Measurements from ENCODE around the gene PSMD9. TPM values are rescaled to one million over a fixed set of nuclear protein-coding genes. Genes with fewer than 3 reads are reported as not detected.

PSMD9 gene
- total and polyA plus RNA-seq, 2 experiments from 2014 or later: 32.7 to 36.3 TPM

- peak; percentile 52 for DNase-seq (ENCODE audit: low spot score)
- Mint-ChIP-seq H3K27me3 (ENCODE audit: insufficient read depth, low read depth, poor library complexity) (peaks cover 4% of the 10 kb centered on the region), H3K27ac (no peak overlapping the region), H3K4me1 (peaks cover 10% of the 10 kb centered on the region), H3K36me3 (ENCODE audit: low read depth) (no peaks in the 10 kb centered on the region), H3K4me3 (no peak overlapping the region), H3K9me3 (no peaks in the 10 kb centered on the region)
- H3K36me3 ChIP-seq (ENCODE audit: insufficient read depth): no peaks in the 10 kb centered on the region
- H3K4me3 ChIP-seq: no peak overlapping the region
- H3K27ac ChIP-seq (ENCODE audit: low read depth): no peak overlapping the region
- no peaks in the 10 kb centered on the region for H3K79me2 ChIP-seq (replicated peaks; ENCODE audit: insufficient read depth)
- TF ChIP-seq EZH2phosphoT487 (IDR thresholded peaks at IDR 0.05; ENCODE audit: unreplicated experiment): no peak
- TF ChIP-seq ZNF114 (CRISPR knock-in tag; IDR thresholded peaks at IDR 0.05): no peak
- no peak for TF ChIP-seq ETS1 (IDR thresholded peaks at IDR 0.05)
- TF ChIP-seq ZNF331 (CRISPR knock-in tag; IDR thresholded peaks at IDR 0.05; ENCODE audit: low read depth): no peak
- TF ChIP-seq JUNB (IDR thresholded peaks at IDR 0.05; ENCODE audit: unreplicated experiment): no peak
- TF ChIP-seq EZH2 (IDR thresholded peaks at IDR 0.05; ENCODE audit: low read depth, unreplicated experiment): no peak
- no peak for TF ChIP-seq REST (IDR thresholded peaks at IDR 0.05; ENCODE audit: unreplicated experiment)
- TF ChIP-seq NANOG (IDR thresholded peaks at IDR 0.05; ENCODE audit: borderline replicate concordance): no peak
- no peak for TF ChIP-seq ZNF462 (CRISPR knock-in tag; IDR thresholded peaks at IDR 0.05)
- no peak for TF ChIP-seq CTCF (conservative IDR thresholded peaks at IDR 0.05; ENCODE audit: low read depth in 2 of 2)
- no peak for TF ChIP-seq POLR2AphosphoS5 (IDR thresholded peaks at IDR 0.05; ENCODE audit: low read depth)
- TF ChIP-seq CREB1 (CRISPR knock-in tag; IDR thresholded peaks at IDR 0.05; ENCODE audit: low read depth): no peak
- no peak for TF ChIP-seq STAT1 (IDR thresholded peaks at IDR 0.05; ENCODE audit: unreplicated experiment)
- H3K9me2 ChIP-seq (ENCODE audit: insufficient read depth): peaks cover 8% of the 10 kb centered on the region; the same call in 1 of the 2 replicates
- H2AFZ ChIP-seq: peak overlapping the region; percentile 57
- H3K4me2 ChIP-seq: no peak overlapping the region
- H4K20me1 ChIP-seq (replicated peaks; ENCODE audit: insufficient read depth): no peaks in the 10 kb centered on the region
- H3F3A ChIP-seq (replicated peaks; ENCODE audit: low read depth): 0 out of 2 replicates have a peak, but pooled peaks cover 6% of the 10 kb centered on the region
- no peaks in the 10 kb centered on the region for H3K4me1 ChIP-seq (ENCODE audit: insufficient read depth)
- no peaks in the 10 kb centered on the region for H3K27me3 ChIP-seq (ENCODE audit: insufficient read depth)
- peak; percentile 94 for ATAC-seq
Measured at GRCh38 chr12:121883315-121883660, 5.3 kb upstream of the PSMD9 start.

All from GM23338 (cell line).